Adrenal gland (tissue), 12 donors: Measurements from ENCODE around the gene ROCK2. TPM values are rescaled to one million over a fixed set of nuclear protein-coding genes. Genes with fewer than 3 reads are reported as not detected.

Source experiments
- DNase-seq, 7 donors: peaks; one replicate each; pipeline ENCODE4 v3.0.0-alpha.2; 2019 to 2020
- H3K27ac ChIP-seq, 5 donors: fragments of 200-600 bp; sonication (generic) in 4 of 5; 1 replicate in 3 of 5; 2 replicates in 2 of 5; pipeline versions ENCODE4 v1.5.1 to v1.8.0; 2016 to 2020; ENCODE audit warnings: mild to moderate bottlenecking in 1 of 5
- H3K27me3 ChIP-seq: fragments of 200-600 bp; 2 replicates; pipeline ENCODE4 v1.8.0; 2021
- H3K36me3 ChIP-seq, 2 donors: fragments of 200-600 bp; replicated peaks in 1 of 2; 1 replicate in 1 of 2; 2 replicates in 1 of 2; pipeline versions ENCODE4 v1.5.1 to v1.8.0; 2018 to 2022
- H3K4me1 ChIP-seq, 2 donors: fragments of 200-600 bp; replicated peaks in 1 of 2; 1 replicate in 1 of 2; 2 replicates in 1 of 2; pipeline versions ENCODE4 v1.5.1 to v1.8.0; 2018 to 2021
- H3K4me3 ChIP-seq, 4 donors: fragments of 200-600 bp; sonication (generic) in 3 of 4; one replicate each; pipeline ENCODE4 v1.5.1; 2016 to 2018
- H3K9me3 ChIP-seq, 3 donors: fragments of 200-600 bp; sonication (generic) in 1 of 3; replicated peaks in 1 of 3; 1 replicate in 2 of 3; 2 replicates in 1 of 3; pipeline versions ENCODE4 v1.5.1 to v1.8.0; 2016 to 2021
- CTCF ChIP-seq, 6 experiments: fragments of 450-650 bp in 4 of 6; fragments of 200-600 bp in 2 of 6; sonication (generic) in 1 of 6; IDR thresholded peaks; 1 replicate in 5 of 6; 2 replicates in 1 of 6; pipeline versions ENCODE4 v1.5.1 to v1.8.0; 2016 to 2021; ENCODE audit warnings: antibody characterized with exemption in 6 of 6, mild to moderate bottlenecking in 2 of 6, moderate library complexity in 1 of 6
- POLR2A ChIP-seq, 2 donors: fragments of 450-650 bp; IDR thresholded peaks; one replicate each; pipeline ENCODE4 v1.6.1; 2017; ENCODE audit warnings: antibody characterized with exemption in 2 of 2, mild to moderate bottlenecking in 2 of 2, moderate library complexity in 1 of 2
- WGBS, 4 donors: extraction: QIAGEN DNeasy Blood & Tissue Kit in 2 of 4; methylation state at CpG; one replicate each; pipeline versions ENCODE4 v1.1.5 to v1.1.7; 2013 to 2017; 5-methylcytosine and 5-hydroxymethylcytosine counted together
- intact Hi-C, 2 donors: fragments of 100-400 bp; cut with DNase I; formaldehyde crosslinking; loops; one replicate each; pipeline versions ENCODE4 v1.14.1 to v1.15.0; 2022 to 2023
- polyA plus RNA-seq, 3 donors: library from polyadenylated mRNA; stranded (reverse); fragments of 200-250 nt in 2 of 3; fragments of 350-450 nt in 1 of 3; fragmentation: Illumina TruSeq in 1 of 3; extraction: RNeasy Lipid Tissue Mini Kit (QIAGEN cat#74804) in 1 of 3; gene quantifications; one replicate each; pipeline ENCODE4 v1.2.3, GENCODE V29; 2013 to 2014
- total RNA-seq, 9 donors: library from RNA; depleted of rRNA in 4 of 9; stranded (reverse); fragments of >200 nt in 4 of 9; fragments of 120-200 nt in 1 of 9; fragmentation: NEBNext Ultra II Directional in 1 of 9; extraction: Animal tissue kit (Norgen Biotek cat#: 25700) in 1 of 9; gene quantifications; one replicate each; pipeline versions ENCODE4 v1.1.0 to v1.2.4, GENCODE V29; 2013 to 2023
- donor health status: healthy with polysubstance abuse.
- donor health status: Bipolar disorder and iron deficiency.
- donor health status: DM: yes; HTN: yes; CAD: no.
- donor health status: DM: no; HTN: no; CAD: no.
- donor health status: DM: no; HTN: no; CAD: no.
- donor health status: DM: yes; HTN: yes; CAD: no.

Gene ROCK2
- total and polyA plus RNA-seq, 12 donors: 5.0 to 46.6 (median 26.2) TPM

DNA sequence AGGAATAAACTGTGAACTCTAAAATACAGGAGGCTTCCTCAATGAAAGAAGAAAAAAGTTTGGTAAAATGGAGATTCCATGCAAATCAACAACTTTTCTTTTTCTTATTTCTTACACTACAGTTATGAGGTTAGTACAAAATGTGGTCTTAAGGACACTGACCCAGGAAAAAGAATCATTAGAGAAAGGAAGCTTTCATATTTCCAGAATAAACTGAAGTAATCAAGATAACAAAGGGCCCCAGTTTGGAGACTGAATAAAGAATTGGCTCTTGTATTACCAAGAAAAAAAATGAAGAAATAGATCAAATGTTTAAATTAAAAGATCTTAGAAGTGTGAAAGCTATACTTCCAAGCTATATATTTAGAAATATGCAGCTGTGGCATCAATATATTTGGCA lies 116.8 kb downstream of the ROCK2 start:
- intact Hi-C loops: no loop called here

GRCh38 chr2:11224887-11225286 lies 119.5 kb downstream of the ROCK2 start:
- H3K9me3 ChIP-seq: no peaks in the 10 kb centered on the region
- H3K27me3 ChIP-seq: no peaks in the 10 kb centered on the region
- intact Hi-C loops: no loop called here
- H3K36me3 ChIP-seq: peaks cover 0 to 16% of the 10 kb centered on the region in 2 donors
- no peak for DNase-seq
- TF ChIP-seq POLR2A (IDR thresholded peaks at IDR 0.05) (no peak), CTCF (IDR thresholded peaks at IDR 0.05) (no peak)
- H3K27ac ChIP-seq: no peak overlapping the region
- peaks cover 0 to 8% of the 10 kb centered on the region in 2 donors for H3K4me1 ChIP-seq
- H3K4me3 ChIP-seq: no peak overlapping the region

More for the DNA sequence above, 116.8 kb downstream of the ROCK2 start:
- Histone ChIP-seq H3K4me1 (peaks cover 0 to 8% of the 10 kb centered on the region in 2 donors), H3K4me3 (no peak overlapping the region), H3K27ac (no peak overlapping the region), H3K36me3 (peaks cover 0 to 5% of the 10 kb centered on the region in 2 donors), H3K27me3 (no peaks in the 10 kb centered on the region), H3K9me3 (no peaks in the 10 kb centered on the region)
- TF ChIP-seq POLR2A (IDR thresholded peaks at IDR 0.05) (no peak), CTCF (IDR thresholded peaks at IDR 0.05) (no peak)
- no peak for DNase-seq

DNA sequence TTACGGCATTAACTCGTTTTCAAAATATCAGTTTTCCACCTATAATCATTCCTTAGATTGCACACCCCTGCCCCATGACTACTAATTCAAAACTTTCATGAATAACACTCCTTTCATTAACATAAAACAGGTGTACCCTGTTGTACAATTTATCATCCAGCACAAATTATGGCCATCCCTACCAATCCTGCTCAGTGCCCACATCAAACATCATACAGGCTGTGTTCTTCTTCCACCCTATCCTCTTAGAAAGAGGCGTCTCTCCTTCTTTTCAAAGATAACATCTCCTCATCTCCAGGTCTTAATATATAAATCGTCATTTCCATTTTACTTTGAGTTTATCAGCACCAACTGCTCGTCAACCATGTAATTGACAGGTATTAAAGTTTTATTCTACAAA lies 121.6 kb downstream of the ROCK2 start:
- no peak for DNase-seq
- Histone ChIP-seq H3K4me1 (peaks cover 0 to 7% of the 10 kb centered on the region in 2 donors), H3K4me3 (no peak overlapping the region), H3K9me3 (no peaks in the 10 kb centered on the region), H3K27ac (no peak overlapping the region), H3K27me3 (no peaks in the 10 kb centered on the region), H3K36me3 (peaks cover 0 to 27% of the 10 kb centered on the region in 2 donors)
- intact Hi-C loops: no loop called here
- WGBS, 4 donors: 93 to 95% (median 94%) methylated on average over 5 of the region's 5 CpGs
- no peak for TF ChIP-seq CTCF (IDR thresholded peaks at IDR 0.05)
- TF ChIP-seq POLR2A (IDR thresholded peaks at IDR 0.05): no peak

DNA sequence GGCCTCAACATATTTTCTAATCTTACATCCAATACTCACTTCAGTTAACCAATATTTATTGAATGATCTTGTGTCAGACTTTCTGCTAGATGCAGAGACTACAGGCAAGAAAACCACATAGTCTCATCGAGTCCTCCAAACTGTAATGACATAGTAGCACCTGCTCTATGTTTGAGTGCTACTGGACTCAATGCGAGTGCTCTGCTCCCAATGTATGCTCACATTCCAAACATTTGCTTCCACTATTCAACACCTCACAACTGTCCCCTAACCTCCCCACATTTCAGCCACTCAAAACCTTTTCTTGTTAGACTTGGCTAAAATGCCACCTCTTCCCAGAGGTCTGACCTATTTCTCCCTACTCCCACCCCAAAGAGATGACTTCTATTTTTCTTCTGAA lies 124.0 kb downstream of the ROCK2 start:
- Histone ChIP-seq H3K36me3 (peaks cover 0 to 39% of the 10 kb centered on the region in 2 donors), H3K27me3 (no peaks in the 10 kb centered on the region), H3K9me3 (no peaks in the 10 kb centered on the region), H3K4me3 (no peak overlapping the region), H3K4me1 (no peaks in the 10 kb centered on the region), H3K27ac (no peak overlapping the region)
- 96 to 100% (median 98%) methylated on average over 2 of the region's 2 CpGs for WGBS, 4 donors
- intact Hi-C loops: no loop called here
- no peak for DNase-seq
- TF ChIP-seq CTCF (IDR thresholded peaks at IDR 0.05) (no peak), POLR2A (IDR thresholded peaks at IDR 0.05) (no peak)
